ENCODE data around the gene ATG4C.
A peak's percentile ranks its signal among the peaks of the same experiment; 100 is the strongest.

The ATG4C gene

GRCh38 chr1:62905309-62905708 lies 121.4 kb downstream of the ATG4C start:
- no peak for DNase-seq

- no peak for DNase-seq
Measured at GRCh38 chr1:62905872-62906271, 121.9 kb downstream of the ATG4C start.

GRCh38 chr1:62906428-62906886 lies 122.5 kb downstream of the ATG4C start:
- DNase-seq = no peak

GRCh38 chr1:62908168-62908695 lies 124.3 kb downstream of the ATG4C start:
- no peak for DNase-seq

- peak in 1 of 2 donors; percentile 1 for DNase-seq
Measured at GRCh38 chr1:62912028-62912638, 128.2 kb downstream of the ATG4C start.

Measured in inflammatory macrophage (primary cell).